IPS DF 6.9 (cell line): ENCODE measurements around the gene APPL1.

Source experiments
- DNase-seq: peaks from one replicate; pipeline ENCODE4 v3.0.0-alpha.2; 2013; ENCODE audit warnings: low read depth, low spot score
- H3K27ac ChIP-seq: one replicate; pipeline ENCODE4 v1.5.1; 2013; ENCODE audit warnings: low read length, control low read depth
- H3K27me3 ChIP-seq: 2 replicates; pipeline ENCODE4 v1.6.1; 2013; ENCODE audit warnings: mild to moderate bottlenecking, low read length; ENCODE audit not compliant: control insufficient read depth, insufficient read depth
- H3K36me3 ChIP-seq: 2 replicates; pipeline ENCODE4 v1.6.1; 2013; ENCODE audit warnings: low read length; ENCODE audit not compliant: control insufficient read depth, insufficient read depth
- H3K4me1 ChIP-seq: 2 replicates; pipeline ENCODE4 v1.6.1; 2013; ENCODE audit warnings: low read length; ENCODE audit not compliant: control insufficient read depth, insufficient read depth
- H3K4me3 ChIP-seq: 2 replicates; pipeline ENCODE4 v1.5.1; 2013; ENCODE audit warnings: mild to moderate bottlenecking, low read length
- H3K9me3 ChIP-seq: 2 replicates; pipeline ENCODE4 v1.6.1; 2013; ENCODE audit warnings: low read length, inconsistent platforms; ENCODE audit not compliant: control insufficient read depth, insufficient read depth
- WGBS: extraction: QIAGEN DNeasy Blood & Tissue Kit; methylation state at CpG from one replicate; pipeline ENCODE4 v1.1.7; 2013; ENCODE audit warnings: mixed read lengths, missing lambda C conversion rate; ENCODE audit not compliant: insufficient read length, insufficient coverage; 5-methylcytosine and 5-hydroxymethylcytosine counted together

The APPL1 gene

DNA sequence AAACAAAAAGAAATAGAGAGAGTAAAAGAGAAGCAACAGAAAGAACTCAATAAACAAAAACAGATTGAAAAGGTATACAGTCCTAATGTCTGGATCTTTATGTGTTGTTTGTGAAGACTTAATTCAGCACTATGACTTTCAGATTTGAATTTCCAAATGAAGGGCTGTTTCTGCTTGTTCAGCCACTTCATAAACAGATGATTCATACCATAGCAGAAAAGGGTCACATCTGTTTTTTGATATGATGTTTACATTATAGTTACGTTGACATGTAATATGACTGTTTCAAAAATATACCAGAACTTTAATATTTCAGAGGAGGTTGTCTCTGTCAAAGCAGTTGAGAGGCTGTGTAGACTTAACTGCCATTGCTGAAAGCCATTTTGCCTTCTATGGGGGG is 40.9 kb downstream of the APPL1 start:
- no CpG with 5 or more reads among the region's 1 CpG for WGBS
- no peak overlapping the region for H3K4me3 ChIP-seq
- H3K27ac ChIP-seq: no peak overlapping the region
- H3K9me3 ChIP-seq: no peaks in the 10 kb centered on the region
- H3K27me3 ChIP-seq: no peaks in the 10 kb centered on the region
- no peak for DNase-seq
- H3K4me1 ChIP-seq: no peaks in the 10 kb centered on the region
- 0 out of 2 replicates have a peak, but pooled peaks cover 2% of the 10 kb centered on the region for H3K36me3 ChIP-seq

DNA sequence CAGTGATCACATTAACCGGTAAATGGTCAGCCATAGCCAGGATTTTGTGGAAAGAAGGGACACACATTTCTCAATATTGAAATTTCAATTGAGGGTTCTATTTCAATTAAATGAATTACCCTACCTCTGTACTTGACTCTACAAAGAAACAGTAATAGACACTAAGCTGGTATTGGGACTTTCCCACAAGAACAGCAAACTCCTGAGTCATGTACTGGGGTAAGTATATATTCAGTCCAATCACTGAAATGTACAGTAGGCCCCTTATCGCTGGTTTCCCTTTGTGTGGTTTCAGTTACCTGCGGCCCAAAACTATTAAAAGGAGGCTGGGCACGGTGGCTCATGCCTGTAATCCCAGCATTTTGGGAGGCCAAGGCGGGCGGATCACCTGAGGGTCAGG is 47.3 kb downstream of the APPL1 start:
- DNase-seq: no peak
- H3K4me1 ChIP-seq: no peaks in the 10 kb centered on the region
- no peak overlapping the region for H3K27ac ChIP-seq
- H3K27me3 ChIP-seq: no peaks in the 10 kb centered on the region
- H3K4me3 ChIP-seq: no peak overlapping the region
- H3K36me3 ChIP-seq: no peaks in the 10 kb centered on the region
- WGBS: no CpG with 5 or more reads among the region's 6 CpGs
- no peaks in the 10 kb centered on the region for H3K9me3 ChIP-seq

DNA sequence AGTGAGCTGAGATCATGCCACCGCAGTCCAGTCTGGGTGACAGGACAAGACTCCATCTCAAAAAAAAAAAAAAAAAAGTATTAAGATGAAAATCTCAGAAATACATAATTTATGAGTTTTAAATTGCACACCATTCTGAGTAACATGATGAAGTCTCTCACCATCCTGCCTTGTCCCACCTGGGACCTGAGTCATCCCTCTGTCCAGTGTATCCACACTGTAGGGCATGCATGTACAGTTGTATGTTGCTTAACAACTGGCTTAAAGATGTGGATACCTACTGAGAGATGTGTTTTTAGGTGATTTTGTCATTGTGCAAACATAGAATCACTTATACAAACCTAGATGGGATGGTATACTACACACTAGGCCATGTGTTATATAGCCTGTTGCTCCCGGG is 47.9 kb downstream of the APPL1 start:
- H3K4me1 ChIP-seq: no peaks in the 10 kb centered on the region
- no peak for DNase-seq
- H3K27me3 ChIP-seq: no peaks in the 10 kb centered on the region
- no peak overlapping the region for H3K27ac ChIP-seq
- no CpG with 5 or more reads among the region's 2 CpGs for WGBS
- no peaks in the 10 kb centered on the region for H3K36me3 ChIP-seq
- no peak overlapping the region for H3K4me3 ChIP-seq
- no peaks in the 10 kb centered on the region for H3K9me3 ChIP-seq

DNA sequence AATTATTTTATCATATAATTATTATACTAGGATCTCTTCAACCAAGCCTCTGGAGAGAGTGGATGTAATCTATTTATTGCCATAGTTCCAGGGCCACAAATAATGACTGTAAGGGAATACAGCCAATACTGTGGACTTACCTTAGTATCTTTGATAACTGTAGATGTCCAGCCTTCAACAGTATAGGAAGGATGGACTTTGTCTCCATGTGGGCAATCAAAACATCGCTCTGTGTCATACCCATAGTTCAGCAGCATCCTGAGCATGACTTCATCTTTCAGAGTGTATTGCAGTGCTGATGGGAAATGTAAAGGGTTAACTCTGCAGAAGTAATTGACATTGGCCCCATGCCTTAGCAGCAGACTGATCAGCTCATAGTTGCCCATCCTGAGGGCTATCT is 50.7 kb downstream of the APPL1 start:
- H3K9me3 ChIP-seq: no peaks in the 10 kb centered on the region
- no peak for DNase-seq
- no CpG with 5 or more reads among the region's 1 CpG for WGBS
- no peaks in the 10 kb centered on the region for H3K27me3 ChIP-seq
- H3K36me3 ChIP-seq: no peaks in the 10 kb centered on the region
- H3K27ac ChIP-seq: no peak overlapping the region
- no peak overlapping the region for H3K4me3 ChIP-seq
- no peaks in the 10 kb centered on the region for H3K4me1 ChIP-seq

DNA sequence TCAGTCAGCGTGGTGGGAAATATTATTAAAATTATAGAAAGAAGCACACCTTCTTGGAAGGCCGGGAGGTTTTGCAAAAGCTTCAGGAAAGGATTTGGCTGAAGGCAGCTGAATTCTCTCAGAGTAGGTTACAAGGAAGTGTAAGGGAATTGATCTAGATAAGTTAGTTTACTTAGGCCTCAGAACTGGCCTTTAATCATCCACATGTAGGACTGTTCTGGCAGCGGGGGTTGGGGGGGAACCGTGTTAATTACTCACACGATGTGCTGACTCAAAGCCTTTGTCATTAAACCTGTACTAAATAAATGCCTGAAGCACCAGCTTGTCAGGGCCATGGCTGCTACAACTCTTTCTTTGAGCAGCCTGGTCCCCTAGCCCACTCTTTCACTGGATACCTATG is 52.2 kb downstream of the APPL1 start:
- no peaks in the 10 kb centered on the region for H3K27me3 ChIP-seq
- no peaks in the 10 kb centered on the region for H3K4me1 ChIP-seq
- DNase-seq: no peak
- no peaks in the 10 kb centered on the region for H3K9me3 ChIP-seq
- WGBS: no CpG with 5 or more reads among the region's 5 CpGs
- no peak overlapping the region for H3K27ac ChIP-seq
- H3K36me3 ChIP-seq: no peaks in the 10 kb centered on the region
- H3K4me3 ChIP-seq: no peak overlapping the region

DNA sequence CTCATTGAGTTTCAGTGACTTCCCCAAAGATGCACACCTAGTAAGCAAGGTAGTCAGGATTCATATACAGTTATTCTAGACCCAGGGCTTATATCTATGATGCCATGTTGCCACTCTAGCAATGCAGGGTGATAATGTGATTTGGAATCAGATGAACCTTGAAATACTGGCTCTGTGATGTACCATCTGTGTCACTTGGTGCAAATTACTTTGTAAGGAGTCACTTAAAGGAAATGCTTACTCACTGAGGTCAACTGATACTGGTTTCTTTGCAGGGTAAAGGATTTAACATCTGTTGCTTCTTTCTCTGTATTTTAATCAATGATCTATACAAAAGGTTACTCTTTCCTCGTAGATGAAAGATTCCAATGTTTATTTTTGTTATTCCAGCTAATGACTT is 54.2 kb downstream of the APPL1 start:
- H3K4me1 ChIP-seq: no peaks in the 10 kb centered on the region
- no peaks in the 10 kb centered on the region for H3K9me3 ChIP-seq
- WGBS: no CpG with 5 or more reads among the region's 1 CpG
- H3K27me3 ChIP-seq: no peaks in the 10 kb centered on the region
- H3K27ac ChIP-seq: no peak overlapping the region
- H3K36me3 ChIP-seq: no peaks in the 10 kb centered on the region
- no peak for DNase-seq
- no peak overlapping the region for H3K4me3 ChIP-seq

DNA sequence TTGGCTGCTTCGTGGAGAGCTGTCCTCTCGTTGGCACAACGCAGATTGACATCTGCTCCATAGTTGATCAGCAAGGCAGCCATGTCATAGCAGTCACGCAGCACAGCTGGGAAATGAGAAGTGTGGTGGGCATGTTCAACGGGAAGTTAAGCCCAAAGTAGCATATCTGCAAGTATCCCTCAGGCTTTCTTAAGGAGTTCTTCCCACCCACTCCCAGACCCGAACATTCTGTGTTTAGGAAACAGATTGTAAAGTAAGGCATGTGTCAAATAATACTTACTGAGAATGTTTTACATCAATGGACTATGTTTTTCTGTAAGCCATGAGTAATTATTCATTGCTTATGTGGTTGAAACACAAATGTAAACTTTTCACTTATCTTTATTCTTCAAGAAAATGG is 55.8 kb downstream of the APPL1 start:
- Histone ChIP-seq H3K36me3 (no peaks in the 10 kb centered on the region), H3K4me3 (no peak overlapping the region), H3K4me1 (no peaks in the 10 kb centered on the region), H3K9me3 (no peaks in the 10 kb centered on the region), H3K27ac (no peak overlapping the region), H3K27me3 (no peaks in the 10 kb centered on the region)
- DNase-seq: no peak
- WGBS: no CpG with 5 or more reads among the region's 6 CpGs

DNA sequence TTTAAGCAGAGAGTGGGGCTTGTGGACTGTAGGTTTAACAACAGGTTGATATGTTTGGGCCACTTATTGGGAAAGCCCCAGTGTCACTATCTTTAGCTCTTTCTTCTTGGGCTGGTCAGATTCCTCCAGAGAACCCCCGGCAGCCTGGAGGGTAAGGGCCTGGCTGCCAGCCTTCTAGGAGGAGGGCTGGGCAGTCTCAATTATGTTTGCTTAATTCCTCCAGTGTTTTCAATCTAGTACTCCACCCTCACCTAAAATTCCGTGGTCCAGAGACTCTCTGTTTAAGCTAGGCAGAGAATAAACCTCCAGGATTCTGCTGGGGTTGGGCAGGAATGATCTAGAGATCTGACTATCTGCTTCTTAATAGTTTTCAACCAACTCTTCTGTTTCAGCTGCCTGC is 59.7 kb downstream of the APPL1 start:
- no peaks in the 10 kb centered on the region for H3K9me3 ChIP-seq
- no peak overlapping the region for H3K4me3 ChIP-seq
- no peak for DNase-seq
- no CpG with 5 or more reads among the region's 2 CpGs for WGBS
- no peaks in the 10 kb centered on the region for H3K4me1 ChIP-seq
- no peaks in the 10 kb centered on the region for H3K27me3 ChIP-seq
- H3K36me3 ChIP-seq: no peaks in the 10 kb centered on the region
- H3K27ac ChIP-seq: no peak overlapping the region

DNA sequence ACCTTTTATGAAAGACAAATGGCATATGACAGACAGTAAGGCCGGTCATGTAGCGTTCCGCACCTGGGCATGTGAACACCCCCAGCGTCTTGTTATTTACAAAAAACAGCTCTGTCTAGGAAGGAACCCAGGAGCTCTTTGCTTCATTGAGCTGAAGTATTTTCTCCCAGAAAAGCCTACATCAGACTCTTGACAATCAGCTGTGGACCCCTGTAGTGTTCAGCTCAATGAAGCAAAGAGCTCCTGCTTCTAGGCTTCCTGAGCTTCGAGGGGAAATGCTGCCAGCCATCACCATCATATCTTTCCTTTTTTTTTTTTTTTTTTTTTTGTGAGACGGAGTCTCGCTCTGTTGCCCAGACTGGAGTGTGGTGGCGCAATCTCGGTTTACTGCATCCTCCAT is 60.9 kb downstream of the APPL1 start:
- no peak for DNase-seq
- H3K4me1 ChIP-seq: no peaks in the 10 kb centered on the region
- H3K9me3 ChIP-seq: no peaks in the 10 kb centered on the region
- H3K36me3 ChIP-seq: no peaks in the 10 kb centered on the region
- H3K4me3 ChIP-seq: no peak overlapping the region
- no peaks in the 10 kb centered on the region for H3K27me3 ChIP-seq
- WGBS: no CpG with 5 or more reads among the region's 9 CpGs
- no peak overlapping the region for H3K27ac ChIP-seq

DNA sequence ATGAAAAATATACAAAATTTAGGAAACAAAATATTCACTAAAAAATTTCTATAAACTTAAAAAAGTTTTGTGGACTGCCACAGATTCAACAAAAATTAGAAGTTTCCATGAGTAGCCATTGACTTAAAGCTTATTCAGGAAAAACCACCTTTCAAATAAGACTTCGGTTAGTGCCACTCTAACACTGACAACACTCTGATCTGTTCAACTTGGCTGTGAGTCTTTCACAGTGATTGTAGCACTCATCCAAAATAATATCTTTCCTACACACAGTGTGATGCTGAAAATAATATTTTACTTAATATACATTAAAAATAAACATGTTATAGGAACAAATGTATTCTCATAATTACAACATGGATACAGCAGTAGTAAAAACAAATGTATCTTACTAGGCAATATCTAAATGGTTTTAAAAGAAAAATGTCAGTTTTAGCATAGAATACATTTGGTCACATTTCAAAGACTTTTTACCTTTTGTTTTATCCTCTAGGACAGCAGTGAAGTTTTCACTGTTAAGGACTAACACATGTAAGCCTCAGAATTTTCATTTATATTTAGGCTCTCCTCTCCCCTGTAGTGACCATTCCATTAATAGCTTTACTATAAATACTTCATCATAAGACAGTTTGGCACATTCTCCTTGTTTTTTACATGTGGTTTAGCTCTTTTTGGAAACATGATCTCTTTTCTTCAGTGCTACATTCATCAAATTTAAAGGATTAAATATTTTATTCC is 64.8 kb downstream of the APPL1 start, which contains the start of gene ASB14:
ASB14 (minus strand) TSS at position 527 of the 738 bp plus-strand sequence. CDS start 652 bp downstream, outside the sequence.
- H3K27ac ChIP-seq: no peak within 1 kb of the TSS
- no CpG with 5 or more reads among the region's 1 CpG for WGBS
- no peaks in the 10 kb centered on the region for H3K4me1 ChIP-seq

DNA sequence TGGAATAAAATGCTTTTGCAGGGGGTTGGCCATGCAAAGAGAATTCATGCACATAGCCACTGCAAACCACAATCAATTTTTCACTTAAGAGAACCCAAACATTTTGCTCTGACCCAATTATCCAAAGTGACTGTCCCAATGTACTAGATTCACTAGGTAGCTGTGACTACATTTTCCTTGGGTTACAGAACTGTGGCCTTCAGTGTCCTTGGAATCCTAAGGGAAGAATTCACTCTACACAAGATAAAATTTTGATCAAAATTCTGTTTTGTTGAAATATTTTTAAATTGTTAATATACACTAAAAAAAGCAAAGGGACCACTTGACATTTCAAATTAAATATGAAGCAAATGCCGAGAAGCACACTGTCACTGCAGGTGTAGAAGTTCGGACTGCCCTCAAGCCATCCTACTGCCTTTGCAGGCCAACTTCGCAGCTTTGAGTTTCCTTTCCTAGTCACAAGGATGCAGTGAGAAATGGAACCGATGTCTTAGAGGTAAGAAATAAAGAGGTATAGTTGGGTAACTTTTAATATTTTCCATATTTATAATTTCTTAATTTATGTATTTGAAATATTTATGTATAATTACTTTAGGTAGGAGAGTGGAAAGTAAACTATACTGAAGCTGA is 65.5 kb downstream of the APPL1 start:
- H3K27me3 ChIP-seq: no peaks in the 10 kb centered on the region
- H3K4me3 ChIP-seq: no peak overlapping the region
- WGBS: no CpG with 5 or more reads among the region's 4 CpGs
- DNase-seq: no peak
- no peak overlapping the region for H3K27ac ChIP-seq
- no peaks in the 10 kb centered on the region for H3K4me1 ChIP-seq
- no peaks in the 10 kb centered on the region for H3K9me3 ChIP-seq
- H3K36me3 ChIP-seq: no peaks in the 10 kb centered on the region

More for the DNA sequence above, 64.8 kb downstream of the APPL1 start, which contains the start of gene ASB14:
- Histone ChIP-seq H3K9me3 (no peaks in the 10 kb centered on the region), H3K36me3 (no peaks in the 10 kb centered on the region), H3K27me3 (no peaks in the 10 kb centered on the region), H3K4me3 (no peak within 1 kb of the TSS)
- DNase-seq: no peak
